G401 (cell line): Measurements from ENCODE around the gene GNG7. TPM values are rescaled to one million over a fixed set of nuclear protein-coding genes. Genes with fewer than 3 reads are reported as not detected.
A peak's percentile ranks its signal among the peaks of the same experiment; 100 is the strongest.
"Not testable (repeated sequence)": the region's sequence is repeated elsewhere in the genome, so short reads cannot be mapped to it uniquely, and the experiment has no call there.

Experiments
- DNase-seq: peaks from one replicate; pipeline ENCODE4 v3.0.0-alpha.2; 2015; ENCODE audit warnings: low spot score
- in situ Hi-C: cut with HindIII; loops from 2 replicates; pipeline ENCODE4 v1.10.0; 2016; ENCODE audit warnings: low sequenced_read_pairs, mixed read lengths
- total RNA-seq: library from RNA; depleted of rRNA; stranded (reverse); fragments of >200 nt; shearing (Covaris generic); gene quantifications from 2 replicates; pipeline ENCODE4 v1.2.3, GENCODE V29; 2014

Gene GNG7
- total RNA-seq, 1 experiment from 2014 or later = 9.2 TPM

GRCh38 chr19:2536461-2536860 lies 166.0 kb downstream of the GNG7 start:
- no peak for DNase-seq
- in situ Hi-C loops = no loop called here

GRCh38 chr19:2534423-2535013 lies 168.0 kb downstream of the GNG7 start:
- in situ Hi-C loops = no loop called here
- DNase-seq = no peak

DNA sequence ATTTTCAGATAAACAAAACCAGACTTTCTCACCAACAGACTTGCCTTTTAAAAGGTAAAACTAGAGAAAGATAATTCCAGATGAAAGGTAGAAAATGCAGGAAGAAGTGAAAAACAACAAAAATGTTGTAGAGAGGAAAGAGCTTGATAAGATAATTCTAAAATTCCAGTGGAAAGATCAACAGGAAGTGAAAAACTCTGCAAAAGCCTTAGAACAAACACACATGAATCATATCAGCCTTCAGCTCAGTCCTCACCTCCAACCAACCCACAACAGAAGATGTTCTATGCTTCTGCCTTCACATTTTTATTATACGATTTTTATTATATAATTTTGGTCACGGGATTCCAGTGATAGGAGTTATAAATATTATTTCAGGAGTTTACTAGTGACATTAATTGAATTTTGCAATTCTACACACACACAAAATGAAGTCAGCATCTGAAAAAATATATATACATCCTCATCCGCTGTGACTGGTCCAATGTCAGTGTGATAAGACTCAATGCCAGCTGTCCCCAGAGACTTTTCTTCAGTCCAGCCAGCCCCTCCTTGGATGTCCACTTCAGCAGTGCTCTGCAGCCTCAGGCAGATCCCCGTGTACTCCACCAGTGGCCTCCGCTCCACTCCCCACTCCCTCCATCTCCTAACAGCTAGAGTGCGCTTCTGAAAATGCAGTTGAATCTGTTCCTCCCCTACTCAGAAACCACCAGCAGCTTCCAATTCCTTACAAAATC lies 168.6 kb downstream of the GNG7 start:
- DNase-seq = no peak
- in situ Hi-C loops = no loop called here

DNA sequence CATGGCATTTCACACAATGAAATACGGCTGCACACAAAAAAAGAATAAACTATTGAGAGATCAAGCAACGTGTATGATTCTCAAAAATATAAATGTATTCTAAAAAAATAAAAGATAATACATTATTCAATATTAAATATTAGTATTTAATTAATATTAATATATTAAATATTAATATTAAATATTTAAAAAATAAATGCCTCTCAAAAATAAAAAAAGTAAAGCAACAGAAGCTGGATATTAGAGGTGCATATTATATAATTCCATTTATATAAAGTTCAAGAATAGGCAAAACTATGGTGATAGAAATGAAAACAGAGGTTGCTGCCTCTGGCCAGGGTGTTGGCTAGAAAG lies 169.4 kb downstream of the GNG7 start:
- no peak for DNase-seq
- in situ Hi-C loops = no loop called here

- in situ Hi-C loops = no loop called here
- no peak for DNase-seq
These were observed 170.0 kb downstream of the GNG7 start for GRCh38 chr19:2532252-2533071.

GRCh38 chr19:2529942-2530341 lies 172.6 kb downstream of the GNG7 start:
- in situ Hi-C loops, DNase-seq: not testable (repeated sequence)

DNA sequence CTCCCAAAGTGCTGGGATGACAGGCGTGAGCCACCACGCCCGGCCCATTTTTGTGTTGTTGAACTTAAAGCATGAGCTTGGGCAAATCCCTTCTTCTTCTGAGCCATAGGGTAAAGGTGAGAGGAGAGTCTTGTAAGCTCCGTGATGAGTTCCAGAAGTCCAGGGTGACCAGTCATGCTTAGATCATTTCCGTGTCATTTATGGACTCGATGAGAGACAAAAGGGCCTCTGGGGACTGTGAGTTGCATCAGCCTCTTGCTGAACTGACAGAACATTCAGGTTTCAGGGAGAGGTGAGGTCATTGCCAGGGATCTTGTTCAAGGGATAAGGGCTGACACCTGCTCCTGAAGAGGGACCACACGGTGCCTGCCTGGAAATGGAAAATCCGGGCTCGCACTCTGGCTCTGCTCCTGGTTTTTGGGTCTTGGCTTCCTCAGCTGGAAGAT lies 173.0 kb downstream of the GNG7 start:
- in situ Hi-C loops = no loop called here
- DNase-seq = no peak

DNA sequence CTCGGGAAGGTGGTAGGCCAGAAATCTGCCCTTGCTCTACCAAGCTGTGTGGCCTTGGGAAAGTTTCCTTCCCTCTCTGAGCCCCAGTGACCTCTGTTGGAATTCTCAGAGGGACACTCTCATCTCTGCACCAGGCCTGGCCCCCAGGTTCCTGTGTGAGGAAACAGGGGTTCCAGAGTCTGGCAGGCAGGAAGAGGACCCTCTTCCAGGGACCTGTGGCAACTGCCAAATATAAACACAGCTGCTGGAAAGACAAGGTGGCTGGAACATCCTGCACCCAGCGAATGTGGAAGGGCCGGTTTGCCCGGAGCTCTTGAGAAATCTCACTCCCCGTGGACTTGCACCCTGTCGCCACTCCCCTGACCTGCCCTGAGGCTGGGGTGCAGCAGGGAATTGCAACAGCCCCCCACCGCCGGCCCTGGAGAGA lies 173.8 kb downstream of the GNG7 start:
- DNase-seq = no peak
- in situ Hi-C loops = no loop called here

GRCh38 chr19:2527686-2528085 lies 174.8 kb downstream of the GNG7 start:
- in situ Hi-C loops = no loop called here
- DNase-seq = no peak

DNA sequence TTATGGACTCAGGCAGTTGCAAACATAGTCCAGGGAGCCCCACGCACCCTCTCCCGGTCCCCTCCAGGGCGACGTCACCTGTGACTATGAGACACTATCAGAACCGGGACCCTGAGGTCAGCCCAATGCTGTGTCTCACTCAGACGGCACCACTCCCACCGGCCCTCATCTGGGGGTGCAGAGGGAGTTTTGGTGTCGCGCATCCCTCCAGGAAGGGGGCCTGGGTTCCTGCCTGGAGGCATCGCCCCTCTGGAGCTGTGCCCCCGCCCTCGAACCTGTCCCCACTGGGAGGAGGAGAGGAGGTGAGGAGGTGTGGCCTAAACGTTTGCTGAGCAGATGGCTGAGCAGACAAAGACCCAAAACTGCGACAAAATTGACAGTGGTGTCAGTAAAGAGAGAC lies 175.3 kb downstream of the GNG7 start:
- DNase-seq = no peak
- in situ Hi-C loops = no loop called here

DNA sequence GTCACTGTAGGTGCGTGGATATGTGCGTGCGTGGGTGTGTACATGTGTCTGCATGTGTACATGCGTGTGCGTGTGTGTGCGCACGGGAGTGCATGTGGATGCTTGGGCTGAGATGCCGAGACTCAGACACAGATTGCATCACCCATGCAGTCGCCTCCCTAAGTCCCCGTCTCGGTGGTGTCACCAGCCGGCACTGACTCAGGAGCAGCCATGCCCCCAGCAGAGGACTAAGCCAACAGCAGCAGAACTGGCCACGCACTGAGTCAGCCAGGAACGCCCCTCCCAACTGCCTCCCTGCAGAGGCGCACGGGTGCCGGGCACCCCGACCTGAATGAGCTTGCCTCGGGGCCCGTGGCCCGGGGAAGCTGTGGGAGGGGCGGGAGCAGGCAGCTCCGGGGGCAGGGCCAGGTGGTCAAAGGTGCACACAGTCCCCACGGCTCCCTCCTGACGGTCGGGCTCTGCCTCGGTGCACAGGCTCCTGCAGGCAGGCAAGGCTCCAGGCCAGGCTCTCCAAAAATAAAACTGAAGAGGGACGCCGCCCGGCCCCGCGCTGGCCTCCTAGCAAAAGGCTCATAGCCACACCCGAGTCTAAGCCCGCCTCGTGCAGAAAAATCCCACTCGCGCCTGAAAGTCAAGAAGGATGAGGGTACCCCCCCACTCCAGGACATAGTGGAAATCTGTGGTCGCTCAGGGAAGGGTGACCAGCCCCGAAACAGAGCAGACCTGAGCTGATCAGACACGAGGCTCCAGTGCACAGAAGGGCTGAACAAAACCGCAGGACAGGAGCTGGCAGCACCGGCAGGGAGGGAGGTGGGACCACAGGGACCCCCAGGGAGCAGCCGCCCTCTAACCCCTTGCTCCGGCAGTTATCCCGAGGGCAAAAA lies 177.4 kb downstream of the GNG7 start:
- DNase-seq = peak; percentile 81
- in situ Hi-C loops = no loop called here

DNA sequence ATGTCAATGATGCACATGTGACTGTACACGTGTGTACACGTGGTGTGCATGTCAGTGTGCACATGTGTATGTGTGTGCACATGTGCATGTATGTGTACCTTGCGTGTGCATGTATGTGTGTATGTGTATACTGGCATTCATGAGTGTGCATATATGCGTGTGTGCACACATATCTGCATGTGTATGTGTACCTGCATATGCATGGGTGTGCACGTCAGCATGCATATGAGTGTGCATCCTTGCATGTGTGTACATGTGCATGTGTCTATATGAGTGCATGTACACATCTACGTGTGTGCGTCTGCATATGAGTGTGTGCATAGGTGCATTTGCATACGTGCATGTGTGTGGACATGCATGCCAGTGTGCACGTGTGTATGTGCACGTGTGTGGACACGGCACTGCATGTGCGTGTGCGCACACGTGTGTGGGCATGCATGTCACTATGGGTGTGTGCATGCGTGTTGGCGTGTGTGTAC lies 178.1 kb downstream of the GNG7 start:
- no peak for DNase-seq
- in situ Hi-C loops = no loop called here

GRCh38 chr19:2523630-2524311 lies 178.7 kb downstream of the GNG7 start:
- DNase-seq = peak; percentile 61
- in situ Hi-C loops = no loop called here

- DNase-seq = no peak
- in situ Hi-C loops = no loop called here
These were observed 183.0 kb downstream of the GNG7 start for GRCh38 chr19:2519482-2519881.

DNA sequence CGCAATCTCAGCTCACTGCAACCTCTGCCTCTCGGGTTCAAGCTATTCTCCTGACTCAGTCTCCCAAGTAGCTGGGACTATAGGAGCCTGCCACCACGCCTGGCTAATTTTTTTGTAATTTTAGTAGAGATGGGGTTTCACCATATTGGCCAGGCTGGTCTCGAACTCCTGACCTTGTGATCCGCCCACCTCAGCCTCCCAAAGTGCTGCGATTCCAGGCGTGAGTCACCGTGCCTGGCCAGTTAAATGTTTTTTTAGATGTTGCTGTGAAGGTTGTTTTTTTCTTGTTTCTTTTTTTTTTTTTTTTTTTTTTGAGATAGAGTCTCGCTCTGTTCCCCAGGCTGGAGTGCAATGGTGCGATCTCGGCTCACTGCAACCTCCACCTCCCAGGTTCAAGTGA lies 183.6 kb downstream of the GNG7 start:
- in situ Hi-C loops, DNase-seq: not testable (repeated sequence)

DNA sequence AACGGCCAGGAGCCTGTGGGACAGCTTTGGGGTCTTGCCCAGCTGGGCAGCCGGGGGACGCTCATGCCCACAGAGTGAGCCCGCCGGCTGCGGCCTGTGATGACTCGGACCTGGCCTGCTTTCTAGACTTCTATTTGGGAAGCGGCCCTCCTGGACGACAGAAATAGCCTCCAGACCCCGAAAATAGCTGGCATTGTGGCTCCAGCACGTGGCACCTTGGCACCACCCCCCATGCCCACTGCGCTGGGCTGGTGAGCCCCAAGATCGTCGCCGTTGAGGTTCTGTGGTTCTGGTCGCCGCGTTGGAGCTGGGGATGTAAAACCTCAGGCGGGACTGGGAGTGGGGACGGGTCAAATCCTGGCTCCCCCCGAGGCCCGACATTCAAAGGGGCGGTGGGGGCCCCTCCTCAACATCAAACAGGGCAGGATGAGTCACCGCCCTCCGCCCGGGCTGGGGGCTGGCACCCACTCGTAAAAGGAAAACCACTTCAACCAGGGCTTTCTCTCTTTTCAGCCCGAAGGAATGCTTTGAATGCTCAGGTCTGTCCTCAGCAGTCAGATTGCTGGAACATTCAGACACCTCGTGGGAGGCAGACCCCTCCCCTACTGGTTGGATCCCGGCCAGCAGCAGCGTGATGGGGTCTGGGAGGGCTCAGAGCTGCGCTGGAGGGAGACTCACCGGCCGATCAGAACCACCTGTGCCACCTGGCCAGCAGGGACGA lies 184.5 kb downstream of the GNG7 start:
- in situ Hi-C loops = no loop called here
- DNase-seq = no peak

GRCh38 chr19:2516727-2517126 lies 185.8 kb downstream of the GNG7 start:
- no peak for DNase-seq
- in situ Hi-C loops = no loop called here

DNA sequence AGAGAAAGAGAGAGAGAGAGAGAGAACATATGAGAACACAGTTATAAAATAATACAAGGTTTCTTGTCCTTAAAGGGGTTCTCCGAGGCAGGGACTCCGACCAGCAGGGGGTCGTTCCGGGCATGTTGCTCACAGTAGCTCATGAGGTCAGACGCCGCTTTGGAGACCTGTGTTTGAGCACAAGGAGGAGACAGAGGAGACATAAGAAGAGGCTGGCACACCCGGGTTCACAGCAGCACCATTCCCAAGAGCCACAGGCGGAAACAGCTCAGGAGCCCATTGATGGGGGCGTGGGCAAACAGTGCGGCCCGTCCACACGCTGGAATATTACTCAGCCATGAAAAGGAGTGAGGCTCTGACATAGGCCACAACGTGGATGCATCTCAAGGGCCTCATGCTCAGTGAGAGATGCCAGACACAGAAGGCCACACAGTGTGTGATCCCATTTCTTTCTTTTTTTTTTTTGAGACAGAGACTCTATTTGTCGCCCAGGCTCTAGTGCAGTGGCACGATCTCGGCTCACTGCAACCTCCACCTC lies 187.4 kb downstream of the GNG7 start:
- DNase-seq = no peak
- in situ Hi-C loops = no loop called here
